GM13977 (cell line): ENCODE measurements around the gene COL4A1.

Experiments used
- DNase-seq: peaks from one replicate; pipeline ENCODE4 v3.0.0; 2012; ENCODE audit warnings: low spot score
- in situ Hi-C: fragments of 300-500 bp; cut with MboI; formaldehyde crosslinking; loops from one replicate; pipeline ENCODE4 v1.12.0; 2022; ENCODE audit warnings: low sequenced_read_pairs, low pct_unique_long_range_greater_than_20kb, mixed read lengths, inconsistent platforms; ENCODE audit not compliant: unreplicated experiment
- TF ChIP-seq, protein P1 (sequence below): IDR thresholded peaks from 2 replicates; pipeline ENCODE4 v1.5.1; 2012; ENCODE audit warnings: mild to moderate bottlenecking, control low read depth; ENCODE audit not compliant: insufficient read depth; ENCODE audit errors: extremely low read depth, missing control alignments

The COL4A1 gene

DNA sequence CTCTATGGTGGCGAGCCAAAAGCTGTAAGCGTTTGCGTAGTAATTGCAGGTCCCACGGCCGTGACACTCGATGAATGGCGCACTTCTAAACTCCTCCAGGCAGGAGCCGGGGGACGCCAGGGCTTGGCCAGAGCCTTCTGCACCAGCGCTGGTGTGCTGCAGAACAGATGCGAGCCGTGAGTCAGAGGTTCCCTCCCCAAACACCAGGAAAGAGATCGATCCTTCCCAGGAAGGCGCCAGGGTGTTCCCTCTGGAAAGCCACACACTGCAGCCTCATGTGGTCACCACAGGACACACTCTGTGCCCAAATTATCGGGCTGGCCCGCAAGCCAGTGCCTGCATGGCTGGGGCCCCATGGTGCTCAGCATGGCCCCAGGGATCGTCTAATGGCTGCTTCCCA is 154.6 kb downstream of the COL4A1 start:
- no peak for DNase-seq
- in situ Hi-C loops: no loop called here
- TF ChIP-seq, protein P1, sequence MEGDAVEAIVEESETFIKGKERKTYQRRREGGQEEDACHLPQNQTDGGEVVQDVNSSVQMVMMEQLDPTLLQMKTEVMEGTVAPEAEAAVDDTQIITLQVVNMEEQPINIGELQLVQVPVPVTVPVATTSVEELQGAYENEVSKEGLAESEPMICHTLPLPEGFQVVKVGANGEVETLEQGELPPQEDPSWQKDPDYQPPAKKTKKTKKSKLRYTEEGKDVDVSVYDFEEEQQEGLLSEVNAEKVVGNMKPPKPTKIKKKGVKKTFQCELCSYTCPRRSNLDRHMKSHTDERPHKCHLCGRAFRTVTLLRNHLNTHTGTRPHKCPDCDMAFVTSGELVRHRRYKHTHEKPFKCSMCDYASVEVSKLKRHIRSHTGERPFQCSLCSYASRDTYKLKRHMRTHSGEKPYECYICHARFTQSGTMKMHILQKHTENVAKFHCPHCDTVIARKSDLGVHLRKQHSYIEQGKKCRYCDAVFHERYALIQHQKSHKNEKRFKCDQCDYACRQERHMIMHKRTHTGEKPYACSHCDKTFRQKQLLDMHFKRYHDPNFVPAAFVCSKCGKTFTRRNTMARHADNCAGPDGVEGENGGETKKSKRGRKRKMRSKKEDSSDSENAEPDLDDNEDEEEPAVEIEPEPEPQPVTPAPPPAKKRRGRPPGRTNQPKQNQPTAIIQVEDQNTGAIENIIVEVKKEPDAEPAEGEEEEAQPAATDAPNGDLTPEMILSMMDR: no peak

DNA sequence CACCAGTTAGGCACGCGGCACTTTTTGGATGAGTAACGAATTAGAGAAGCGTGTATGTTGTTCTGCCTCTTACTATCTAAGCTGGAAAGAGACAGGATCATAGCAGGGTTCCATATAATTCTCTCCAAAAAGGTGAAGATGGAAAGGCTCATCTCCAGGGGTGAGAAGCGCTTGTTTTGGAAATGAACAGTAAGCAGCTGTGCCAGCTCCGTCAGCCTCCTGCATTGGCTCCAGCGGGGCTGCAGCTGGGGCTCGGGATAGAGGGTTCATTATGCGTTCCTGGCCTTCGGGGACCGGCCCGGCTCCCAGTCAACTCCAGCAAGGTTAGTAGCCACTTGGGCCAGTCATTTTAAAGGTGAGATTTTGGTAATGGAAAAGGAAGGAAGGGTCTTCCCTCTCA is 155.5 kb downstream of the COL4A1 start:
- DNase-seq: no peak
- in situ Hi-C loops: no loop called here
- TF ChIP-seq, protein P1: no peak

DNA sequence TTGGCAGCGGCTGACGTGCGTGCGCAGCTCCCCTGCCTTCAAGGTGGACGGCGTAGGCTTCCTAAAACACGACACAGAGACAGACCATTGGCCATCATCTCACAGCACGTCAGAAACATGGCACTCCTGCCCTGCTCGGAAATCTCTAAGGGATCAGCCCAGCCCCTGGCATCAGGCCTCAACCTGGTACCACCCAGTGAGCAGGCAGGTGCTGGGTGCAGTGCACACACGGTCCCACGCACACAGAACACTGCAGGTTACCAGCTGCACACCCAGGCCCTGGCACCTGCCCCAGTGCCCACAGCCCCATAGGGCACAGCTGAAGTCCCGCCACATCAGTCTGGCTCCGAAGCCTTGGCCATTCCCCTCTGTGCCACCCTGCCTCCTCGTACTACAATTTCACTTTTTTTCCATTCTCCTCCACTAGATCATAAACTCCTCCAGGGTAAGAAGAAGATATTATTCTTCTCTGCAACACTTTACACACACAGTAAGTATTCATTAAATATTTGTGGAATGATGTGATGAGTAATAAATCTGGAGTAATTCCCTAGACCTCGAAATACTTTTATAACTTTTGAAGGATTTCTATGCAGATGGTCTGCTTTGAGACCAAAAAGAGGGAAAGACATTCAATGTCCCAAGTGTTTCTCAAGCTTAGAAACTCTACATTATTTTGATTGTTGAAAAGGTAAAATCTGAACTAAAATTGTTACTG is 156.4 kb downstream of the COL4A1 start:
- in situ Hi-C loops: no loop called here

DNA sequence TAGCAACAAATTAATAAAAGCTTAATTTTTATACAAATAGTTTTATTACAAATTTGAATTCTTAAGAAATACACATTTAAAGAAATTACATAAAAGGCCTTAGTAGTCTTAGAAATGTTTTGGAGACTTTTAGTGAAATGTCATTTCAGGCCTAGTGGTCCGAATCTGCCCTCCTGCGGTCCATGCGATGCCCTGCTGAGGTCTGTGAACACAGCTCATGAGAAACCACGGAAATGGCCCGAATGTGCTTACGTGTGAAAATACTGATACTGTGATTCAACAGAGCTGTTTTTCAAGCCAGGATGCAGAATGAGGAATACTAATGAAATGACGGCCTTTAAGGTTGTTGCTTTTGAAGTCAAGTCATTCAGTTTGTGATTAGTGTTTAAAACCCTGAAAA is 157.9 kb downstream of the COL4A1 start:
- in situ Hi-C loops: no loop called here
- TF ChIP-seq, protein P1: no peak
- no peak for DNase-seq

More for the DNA sequence above, 156.4 kb downstream of the COL4A1 start:
- TF ChIP-seq, protein P1: no peak
- DNase-seq: no peak

DNA sequence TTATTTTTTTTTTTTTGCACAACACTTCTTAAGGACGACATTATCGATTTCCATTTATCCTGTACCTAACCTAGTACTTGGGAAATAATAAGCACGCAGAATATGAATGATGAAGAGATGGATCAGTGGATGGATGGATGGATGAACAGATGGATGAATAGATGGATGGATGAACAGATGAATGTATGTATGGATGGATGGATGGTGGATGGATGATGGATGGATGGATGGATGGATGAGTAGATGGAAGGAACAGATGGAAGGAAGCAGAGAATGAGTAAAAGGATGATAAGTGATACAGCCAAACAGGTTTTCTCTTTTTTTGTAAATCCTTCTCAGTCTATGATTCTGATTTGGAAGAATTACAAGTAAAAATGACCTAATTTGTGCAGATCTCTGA is 166.9 kb downstream of the COL4A1 start:
- in situ Hi-C loops: no loop called here
- TF ChIP-seq, protein P1: no peak
- no peak for DNase-seq

DNA sequence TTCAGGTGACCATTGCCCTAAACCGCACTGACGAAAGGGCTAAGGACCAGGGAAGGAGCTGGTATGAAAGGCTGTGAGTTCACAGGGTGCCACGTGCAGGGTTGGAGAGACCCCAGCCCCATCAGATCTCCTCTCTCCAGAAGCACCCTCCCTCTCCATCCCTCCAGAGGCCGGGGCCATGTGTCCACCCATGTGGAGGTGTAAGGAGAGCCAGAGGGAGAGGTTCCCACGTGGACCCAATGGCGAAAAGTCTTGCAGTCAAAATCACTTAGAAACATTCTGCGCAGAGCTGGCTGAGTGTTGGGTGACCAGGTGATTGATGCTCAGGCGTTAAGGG is 168.3 kb downstream of the COL4A1 start:
- TF ChIP-seq, protein P1: no peak
- DNase-seq: no peak

More for the DNA sequence above, 168.3 kb downstream of the COL4A1 start:
- in situ Hi-C loops: no loop called here
